Fibroblast of lung (primary cell): Measurements from ENCODE around the gene DPEP1.

ENCODE experiments used
- CTCF ChIP-seq, 2 donors: IDR thresholded peaks in 1 of 2; conservative IDR thresholded peaks in 1 of 2; 1 replicate in 1 of 2; 2 replicates in 1 of 2; pipeline ENCODE4 v1.5.1; 2011 to 2012; ENCODE audit warnings: low read length in 2 of 2, control low read depth in 1 of 2, inconsistent platforms in 1 of 2, low read depth in 1 of 2, mild to moderate bottlenecking in 1 of 2
- EZH2 ChIP-seq: IDR thresholded peaks from 2 replicates; pipeline ENCODE4 v1.5.1; 2012; ENCODE audit warnings: low read length, control low read depth, mild to moderate bottlenecking; ENCODE audit errors: missing control alignments

- no peak for TF ChIP-seq CTCF (conservative IDR thresholded peaks at IDR 0.05 in 1 of 2, IDR thresholded peaks at IDR 0.05 in 1 of 2; ENCODE audit: low read depth in 1 of 2, low read length in 2 of 2)
- no peak for TF ChIP-seq EZH2
These were observed 23.2 kb downstream of the DPEP1 start for GRCh38 chr16:89636663-89637062.
